HG03521 (cell line): ENCODE data around the gene AXIN1.

Experiments
- ATAC-seq: cut with Tn5 transposase; IDR thresholded peaks from one replicate; pipeline ENCODE4 v1.9.1; 2021; ENCODE audit warnings: mild to moderate bottlenecking, moderate library complexity; ENCODE audit not compliant: unreplicated experiment

The AXIN1 gene

DNA sequence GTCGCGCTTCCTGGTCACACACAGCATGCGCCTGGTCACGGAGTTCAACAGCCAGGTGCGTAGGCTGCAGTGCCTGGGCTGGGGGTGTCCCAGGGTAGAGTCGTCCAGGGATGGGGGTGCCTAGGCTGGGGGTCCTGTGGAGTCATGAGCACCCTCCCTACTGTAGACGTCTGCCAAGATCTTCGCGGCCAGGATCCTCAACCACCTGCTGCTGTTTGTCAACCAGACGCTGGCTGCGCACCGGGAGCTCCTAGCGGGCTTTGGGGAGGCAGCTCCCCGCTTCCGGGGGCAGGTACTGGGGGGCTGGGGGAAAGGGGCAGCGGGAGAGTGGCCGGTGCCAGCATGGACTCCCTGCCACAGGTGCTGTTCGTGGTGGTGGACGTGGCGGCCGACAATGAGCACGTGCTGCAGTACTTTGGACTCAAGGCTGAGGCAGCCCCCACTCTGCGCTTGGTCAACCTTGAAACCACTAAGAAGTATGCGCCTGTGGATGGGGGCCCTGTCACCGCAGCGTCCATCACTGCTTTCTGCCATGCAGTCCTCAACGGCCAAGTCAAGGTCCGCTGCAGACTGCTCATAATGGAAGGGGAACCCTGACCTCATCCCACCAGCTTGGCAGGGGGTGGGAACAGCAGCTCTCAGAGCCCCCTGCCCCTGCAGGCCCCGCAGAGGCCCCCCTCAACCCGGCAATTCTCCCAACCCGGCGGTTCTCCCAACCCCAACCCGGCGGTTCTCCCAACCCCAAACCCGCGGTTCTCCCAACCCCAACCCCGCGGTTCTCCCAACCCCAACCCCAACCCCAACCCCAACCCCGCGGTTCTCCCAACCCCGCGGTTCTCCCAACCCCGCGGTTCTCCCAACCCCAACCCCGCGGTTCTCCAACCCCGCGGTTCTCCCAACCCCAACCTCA is 67.1 kb downstream of the AXIN1 start:
- no peak for ATAC-seq

- ATAC-seq, result no peak
Measured at GRCh38 chr16:284204-285120, 68.1 kb downstream of the AXIN1 start.

DNA sequence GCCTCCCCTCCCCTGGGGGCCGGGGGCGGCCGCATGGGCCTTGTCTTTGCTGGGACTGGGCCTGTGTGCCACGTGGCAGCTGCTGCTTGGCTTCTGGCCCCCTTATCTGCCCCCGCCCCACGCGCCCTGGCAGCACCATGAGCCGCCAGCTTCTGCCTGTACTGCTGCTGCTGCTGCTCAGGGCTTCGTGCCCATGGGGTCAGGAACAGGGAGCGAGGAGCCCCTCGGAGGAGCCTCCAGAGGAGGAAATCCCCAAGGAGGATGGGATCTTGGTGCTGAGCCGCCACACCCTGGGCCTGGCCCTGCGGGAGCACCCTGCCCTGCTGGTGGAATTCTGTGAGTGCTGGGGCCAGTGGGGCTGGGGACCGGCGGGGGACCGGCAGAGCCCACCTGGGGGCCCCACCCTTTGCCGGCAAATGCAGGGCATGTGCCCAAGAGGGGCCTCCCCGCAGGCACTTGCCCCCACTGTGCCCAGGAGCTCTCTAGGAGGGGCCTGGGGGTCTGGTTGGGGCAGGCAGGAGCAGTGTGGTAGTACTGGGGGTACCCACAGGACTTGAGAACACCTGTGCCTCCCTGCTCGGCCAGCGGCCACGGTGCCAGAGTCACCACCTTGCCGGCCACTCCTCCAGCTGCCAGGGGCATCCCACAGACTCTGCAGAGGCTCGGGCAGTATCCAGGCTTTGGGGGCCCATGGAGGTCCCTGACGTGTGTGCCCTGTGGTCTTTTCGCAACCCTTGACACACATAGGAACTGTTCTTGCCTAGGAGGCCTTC is 69.3 kb downstream of the AXIN1 start, which contains the start of gene PDIA2:
TSS of gene PDIA2 (plus strand) at position 132 of the 773 bp plus-strand sequence. CDS start at position 138, 6 bp downstream.
- no peak for ATAC-seq

DNA sequence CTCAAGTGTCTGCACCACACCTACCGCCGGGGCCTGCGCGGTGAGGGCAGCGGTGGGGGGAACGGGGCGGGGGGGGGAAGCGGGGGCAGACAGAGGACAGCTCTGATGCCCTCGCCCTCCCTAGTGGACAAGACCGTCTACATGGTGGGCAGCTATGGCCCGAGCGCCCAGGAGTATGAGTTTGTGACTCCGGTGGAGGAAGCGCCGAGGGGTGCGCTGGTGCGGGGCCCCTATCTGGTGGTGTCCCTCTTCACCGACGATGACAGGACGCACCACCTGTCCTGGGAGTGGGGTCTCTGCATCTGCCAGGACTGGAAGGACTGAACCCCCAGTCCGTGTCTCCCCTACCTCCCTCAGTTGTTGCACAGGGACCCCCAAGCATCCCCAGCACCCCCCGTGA is 70.0 kb downstream of the AXIN1 start:
- no peak for ATAC-seq

- ATAC-seq, result no peak
Measured at GRCh38 chr16:281660-282255, 70.8 kb downstream of the AXIN1 start.

GRCh38 chr16:280991-281659 is 71.4 kb downstream of the AXIN1 start:
- no peak for ATAC-seq

DNA sequence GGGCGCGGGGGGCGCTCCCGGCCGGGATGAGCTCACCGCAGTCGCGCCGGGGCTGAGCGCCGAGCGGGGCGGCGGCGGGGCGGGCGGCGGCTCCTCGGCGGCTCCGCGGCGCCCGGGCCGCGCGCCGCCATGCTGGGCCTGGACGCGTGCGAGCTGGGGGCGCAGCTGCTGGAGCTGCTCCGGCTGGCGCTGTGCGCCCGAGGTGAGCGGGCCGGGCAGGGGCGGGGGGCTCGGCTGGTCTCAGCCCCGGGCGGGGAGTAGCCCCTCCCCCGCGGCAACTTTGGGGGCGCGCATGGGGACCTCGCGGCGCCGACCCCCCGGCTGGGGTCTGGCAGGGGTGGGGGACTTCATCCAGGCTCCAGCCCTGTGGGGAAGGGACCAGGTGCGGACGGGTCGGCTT is 72.0 kb downstream of the AXIN1 start, which contains the start of gene ARHGDIG:
TSS of gene ARHGDIG (plus strand) at position 40 of the 400 bp plus-strand sequence. CDS start at position 130, 90 bp downstream.
- no peak for ATAC-seq

DNA sequence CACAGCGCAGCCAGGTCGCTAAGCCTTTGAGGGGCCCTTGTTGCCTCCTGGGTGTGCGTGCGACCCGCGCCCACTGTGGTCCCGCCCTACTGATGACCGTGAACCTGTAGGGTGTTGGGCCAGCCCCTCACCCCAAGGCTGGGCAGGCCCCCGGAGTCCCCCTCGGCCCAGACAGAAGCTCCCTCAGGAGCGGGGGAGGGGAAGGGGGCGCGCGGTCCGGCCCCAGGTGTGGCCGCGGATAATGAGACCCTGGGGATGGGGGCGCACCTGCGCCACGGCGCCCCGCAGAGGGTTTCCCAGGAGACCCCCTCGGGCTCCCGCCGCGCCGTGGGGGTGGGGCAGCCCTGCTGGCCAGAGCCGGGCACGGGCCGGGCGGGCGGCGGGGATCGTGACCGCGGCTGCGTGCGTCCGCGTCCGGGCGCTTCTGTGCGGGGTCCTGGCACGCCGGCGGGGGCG is 72.5 kb downstream of the AXIN1 start:
- no peak for ATAC-seq

- ATAC-seq, result no peak
Measured at GRCh38 chr16:279531-279930, 73.0 kb downstream of the AXIN1 start.

- no peak for ATAC-seq
Measured at GRCh38 chr16:278863-279366, 73.6 kb downstream of the AXIN1 start.

DNA sequence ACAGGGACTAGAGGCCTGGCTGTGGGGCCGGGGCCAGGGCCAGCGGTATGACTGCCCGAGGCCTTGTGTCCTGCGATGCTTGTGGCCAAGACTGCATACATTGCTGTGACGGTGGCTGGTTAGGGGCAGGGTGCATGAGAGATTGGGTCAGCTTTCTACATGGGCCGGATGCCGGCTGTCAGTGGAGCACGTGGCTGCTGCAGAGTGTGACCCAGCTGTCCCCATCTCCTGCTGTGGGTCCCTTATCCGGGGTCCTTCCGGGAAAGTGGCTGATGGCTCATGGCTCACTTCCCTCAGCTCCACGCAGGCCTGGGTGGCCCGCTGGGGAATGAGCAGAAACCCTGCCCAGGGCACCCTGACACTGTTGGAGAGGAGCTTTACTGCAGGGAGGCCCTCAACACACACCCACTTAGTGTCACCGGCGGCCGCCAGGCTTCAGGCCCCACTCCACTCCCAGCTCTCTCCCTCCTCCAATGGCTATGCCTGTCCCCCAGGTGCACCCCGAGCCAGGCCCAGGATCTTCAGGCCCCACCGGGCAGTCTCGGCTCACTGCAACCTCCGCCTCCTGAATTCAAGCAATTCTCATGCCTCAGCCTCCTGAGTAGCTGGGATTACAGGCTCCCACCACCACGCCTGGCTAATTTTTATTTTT is 76.0 kb downstream of the AXIN1 start:
- ATAC-seq, result no peak

DNA sequence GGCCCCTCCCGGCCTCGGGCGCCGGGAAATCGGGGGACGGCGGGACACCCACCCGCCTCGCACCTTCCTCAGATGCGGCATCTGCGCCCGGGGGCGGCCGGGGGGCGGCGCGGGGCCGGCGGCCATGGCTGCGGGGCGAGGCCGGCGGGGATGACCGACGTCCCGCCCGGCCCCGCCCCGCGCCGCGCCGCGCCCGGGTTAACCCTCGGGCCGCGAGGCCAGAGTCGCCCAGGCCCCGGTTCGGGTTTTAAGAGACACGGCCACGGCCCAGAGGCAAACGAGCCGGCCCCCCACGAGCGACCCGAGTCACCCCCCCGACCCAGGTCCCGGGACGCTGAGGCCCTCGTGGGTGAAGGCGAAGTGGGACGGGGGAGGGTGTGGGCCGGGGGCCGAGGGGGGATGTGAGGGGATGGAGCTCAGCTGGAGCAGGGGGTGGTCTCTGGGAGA is 76.7 kb downstream of the AXIN1 start, which contains the start of gene RGS11:
TSS of gene RGS11 (minus strand) at position 159 of the 447 bp plus-strand sequence. CDS start at position 126, 33 bp downstream.
- ATAC-seq, result no peak

- ATAC-seq, result no peak
Measured at GRCh38 chr16:275041-275641, 77.4 kb downstream of the AXIN1 start.

- no peak for ATAC-seq
Measured at GRCh38 chr16:273547-274421, 78.7 kb downstream of the AXIN1 start.

DNA sequence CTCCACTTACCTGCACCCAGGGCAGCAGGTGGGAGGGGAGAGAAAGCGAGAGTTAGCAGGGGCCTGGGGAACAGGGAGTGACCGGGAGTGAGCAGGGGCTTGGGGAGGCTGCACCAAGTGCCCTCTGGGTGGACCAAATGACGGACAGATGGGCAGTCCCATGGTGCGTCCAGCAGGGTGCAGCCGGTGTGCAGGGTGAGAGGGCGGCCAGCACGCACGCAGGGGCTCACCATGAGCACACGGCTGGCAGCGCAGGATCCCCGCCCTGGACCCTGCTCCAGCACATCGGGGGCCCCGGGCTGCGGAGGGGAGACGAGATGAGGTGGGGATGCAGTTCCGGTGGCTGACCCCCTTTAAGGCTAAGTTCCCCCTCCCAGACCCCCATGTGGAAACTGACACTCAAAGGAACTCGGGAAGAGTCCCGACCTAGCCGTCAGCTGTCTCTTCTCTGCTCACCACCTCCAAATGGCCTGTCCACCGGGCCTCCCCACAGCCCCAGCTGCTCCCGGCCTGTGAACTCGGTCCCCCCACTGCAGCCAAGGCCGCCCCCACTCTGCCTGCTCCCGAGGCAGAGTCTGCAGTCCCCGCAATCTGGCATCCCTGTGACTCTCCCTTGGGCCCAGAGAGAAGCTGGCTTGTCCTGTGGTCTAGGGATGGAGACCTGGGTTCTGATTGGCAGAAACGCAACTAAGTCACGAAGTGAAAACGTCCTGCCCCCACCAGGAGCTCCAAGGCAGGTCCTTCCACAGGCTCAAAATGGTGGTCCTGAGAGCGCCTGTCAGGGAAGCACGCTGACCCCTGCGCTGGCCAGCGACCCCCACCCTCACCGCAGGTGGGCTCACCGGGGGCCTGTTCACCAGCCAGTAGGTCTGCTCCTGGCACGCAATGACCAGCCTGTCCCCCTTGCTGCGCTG is 79.6 kb downstream of the AXIN1 start:
- no peak for ATAC-seq
